GM18873 (cell line): Measurements from ENCODE around the gene CAPN9.

ENCODE experiments used
- ATAC-seq: cut with Tn5 transposase; IDR thresholded peaks from one replicate; pipeline ENCODE4 v1.9.1; 2021; ENCODE audit warnings: mild to moderate bottlenecking, moderate library complexity, moderate number of reproducible peaks; ENCODE audit not compliant: unreplicated experiment, low FRiP score

CAPN9 gene

GRCh38 chr1:230744382-230744781, 2.8 kb upstream of the CAPN9 start:
- ATAC-seq, result no peak

GRCh38 chr1:230745071-230745470, 2.1 kb upstream of the CAPN9 start:
- ATAC-seq, result no peak

- ATAC-seq, result no peak
These were observed 571 bp upstream of the CAPN9 start for GRCh38 chr1:230746617-230747016.

- no peak for ATAC-seq
These were observed 957 bp downstream of the CAPN9 start for GRCh38 chr1:230747890-230748800.

GRCh38 chr1:230749150-230749549, 2.0 kb downstream of the CAPN9 start:
- no peak for ATAC-seq

- ATAC-seq, result no peak
These were observed 2.4 kb downstream of the CAPN9 start for GRCh38 chr1:230749635-230750034.

- ATAC-seq, result no peak
These were observed 3.4 kb downstream of the CAPN9 start for GRCh38 chr1:230750576-230750975.

- no peak for ATAC-seq
These were observed 3.9 kb downstream of the CAPN9 start for GRCh38 chr1:230750986-230751625.

GRCh38 chr1:230752407-230752806, 5.2 kb downstream of the CAPN9 start:
- no peak for ATAC-seq

- ATAC-seq, result no peak
These were observed 6.0 kb downstream of the CAPN9 start for GRCh38 chr1:230753191-230753585.

- no peak for ATAC-seq
These were observed 6.5 kb downstream of the CAPN9 start for GRCh38 chr1:230753586-230754251.

- no peak for ATAC-seq
These were observed 7.6 kb downstream of the CAPN9 start for GRCh38 chr1:230754796-230755195.

GRCh38 chr1:230757856-230758708, 10.9 kb downstream of the CAPN9 start:
- no peak for ATAC-seq

GRCh38 chr1:230758709-230759368, 11.7 kb downstream of the CAPN9 start:
- no peak for ATAC-seq

- no peak for ATAC-seq
These were observed 12.3 kb downstream of the CAPN9 start for GRCh38 chr1:230759369-230760065.

GRCh38 chr1:230760360-230760827, 13.2 kb downstream of the CAPN9 start:
- no peak for ATAC-seq

- no peak for ATAC-seq
These were observed 14.4 kb downstream of the CAPN9 start for GRCh38 chr1:230761443-230762167.

- ATAC-seq, result no peak
These were observed 16.9 kb downstream of the CAPN9 start for GRCh38 chr1:230763927-230764591.
